K562 (cell line): ENCODE data around the gene SEC22C. TPM values are rescaled to one million over a fixed set of nuclear protein-coding genes. Genes with fewer than 3 reads are reported as not detected.

ENCODE experiments used
- ATAC-seq: fragments of 200-7000 bp; cut with Tn5 transposase; 3 replicates; pipeline ENCODE4 v1.9.1; 2020; ENCODE audit warnings: moderate library complexity
- BruUV-seq: library from RNA; stranded (reverse); fragments of 400-500 nt; replicated peaks from 2 replicates; lab custom pipeline; 2021; lab: Mats Ljungman, UMichigan
- CTCF ChIA-PET: fragments of 300-600 bp; formaldehyde crosslinking; extraction: SDS; loops from one replicate; lab custom pipeline; 2021; ENCODE audit warnings: low intra/inter-chr PET ratio; lab: Yijun Ruan, JAX
- POLR2A ChIA-PET: fragments of 300-600, 350-650 bp; sonication (Branson Sonifier 250); formaldehyde crosslinking; extraction: SDS; loops from one replicate; lab custom pipeline; 2021; ENCODE audit warnings: antibody characterized with exemption, inconsistent platforms; lab: Yijun Ruan, JAX
- DNase-seq, 4 experiments: peaks; one replicate each; pipeline versions ENCODE4 v3.0.0 to v3.0.0-alpha.2; 2011 to 2018; ENCODE audit warnings: low spot score in 3 of 4, mixed read lengths in 3 of 4; ENCODE audit errors: extremely low read depth in 1 of 4
- FAIRE-seq: peaks from 2 replicates; lab custom pipeline; 2011; peaks lifted over from hg19 to GRCh38; lab: Jason Lieb, UNC
- H2AFZ ChIP-seq: 2 replicates; pipeline ENCODE4 v1.6.0; 2011; ENCODE audit warnings: low read depth, low read length, control low read depth, inconsistent platforms
- H3K27ac ChIP-seq: fragments of 200-600 bp; 3 replicates; pipeline ENCODE4 v1.8.0; 2011; ENCODE audit warnings: low read depth, mild to moderate bottlenecking, control low read depth, inconsistent platforms, low read length, moderate library complexity, mixed read lengths; ENCODE audit errors: extremely low read depth
- H3K27me3 ChIP-seq, 2 experiments: fragments of 300-600 bp in 1 of 2; 2 replicates in 1 of 2; 3 replicates in 1 of 2; pipeline versions ENCODE4 v1.6.0 to v1.8.0; 2011; ENCODE audit warnings: inconsistent platforms in 2 of 2, low read length in 2 of 2, mild to moderate bottlenecking in 1 of 2, mixed read lengths in 1 of 2, moderate library complexity in 1 of 2; ENCODE audit not compliant: control insufficient read depth in 2 of 2, insufficient read depth in 2 of 2
- H3K36me3 ChIP-seq: fragments of 300-600 bp; 3 replicates; pipeline ENCODE4 v1.8.0; 2011; ENCODE audit warnings: mild to moderate bottlenecking, low read length, inconsistent platforms; ENCODE audit not compliant: control insufficient read depth, insufficient read depth
- H3K4me1 ChIP-seq, 2 experiments: fragments of 200-600 bp in 1 of 2; replicated peaks in 1 of 2; 2 replicates in 1 of 2; 3 replicates in 1 of 2; pipeline versions ENCODE4 v1.5.1 to v1.8.0; 2011; ENCODE audit warnings: inconsistent platforms in 2 of 2, low read length in 2 of 2, mild to moderate bottlenecking in 1 of 2, mixed read lengths in 1 of 2, moderate library complexity in 1 of 2; ENCODE audit not compliant: control insufficient read depth in 2 of 2, insufficient read depth in 2 of 2
- H3K4me2 ChIP-seq: 2 replicates; pipeline ENCODE4 v1.6.1; 2011; ENCODE audit warnings: low read length, control low read depth, inconsistent platforms, mixed read lengths; ENCODE audit not compliant: insufficient read depth
- H3K4me3 ChIP-seq: fragments of 200-600 bp; sonication (generic), shearing (Covaris generic); 2 replicates; pipeline ENCODE4 v1.5.1; 2016; ENCODE audit warnings: control low read depth, inconsistent platforms
- H3K79me2 ChIP-seq: fragments of 200-600 bp; 3 replicates; pipeline ENCODE4 v1.8.0; 2011; ENCODE audit warnings: low read length, inconsistent platforms; ENCODE audit not compliant: control insufficient read depth, insufficient read depth
- H3K9ac ChIP-seq, 2 experiments: 2 replicates each; pipeline versions ENCODE4 v1.6.0 to v1.6.1; 2011; ENCODE audit warnings: low read depth in 2 of 2, low read length in 2 of 2, control low read depth in 1 of 2, inconsistent platforms in 1 of 2, mild to moderate bottlenecking in 1 of 2, mixed read lengths in 1 of 2; ENCODE audit not compliant: insufficient read depth in 1 of 2
- H3K9me1 ChIP-seq: one replicate; pipeline ENCODE4 v1.6.0; 2011; ENCODE audit warnings: inconsistent platforms, mild to moderate bottlenecking, low read length, moderate library complexity; ENCODE audit not compliant: control insufficient read depth, insufficient read depth
- H3K9me3 ChIP-seq: replicated peaks from 2 replicates; pipeline ENCODE4 v1.5.1; 2011; ENCODE audit warnings: low read depth, low read length, inconsistent platforms; ENCODE audit not compliant: control insufficient read depth, insufficient read depth
- H4K20me1 ChIP-seq: replicated peaks from 2 replicates; pipeline ENCODE4 v1.6.1; 2011; ENCODE audit warnings: low read length, inconsistent platforms, mixed read lengths; ENCODE audit not compliant: control insufficient read depth, insufficient read depth
- C11orf30 ChIP-seq: fragments of 450-650 bp; IDR thresholded peaks from 2 replicates; pipeline ENCODE4 v1.6.1; 2016; ENCODE audit warnings: low read depth, mild to moderate bottlenecking
- CCAR2 ChIP-seq: fragments of 200-400 bp; formaldehyde crosslinking; IDR thresholded peaks from 2 replicates; pipeline ENCODE4 v1.6.1; 2017; ENCODE audit warnings: mild to moderate bottlenecking, low read depth, low read length
- CEBPG ChIP-seq, 3 experiments: fragments of 200-800 bp in 1 of 3; sonication (Bioruptor generic) in 1 of 3; sonication (generic) in 1 of 3; formaldehyde crosslinking in 1 of 3; IDR thresholded peaks in 2 of 3; conservative IDR thresholded peaks in 1 of 3; 2 replicates each; pipeline versions ENCODE4 v1.6.1 to v1.8.0; 2016 to 2022; ENCODE audit warnings: missing compliant biosample characterization in 2 of 3, missing genetic modification characterization in 2 of 3, mild to moderate bottlenecking in 1 of 3, missing genetic modification reagents in 1 of 3
- CTCF ChIP-seq, 3 experiments: IDR thresholded peaks in 2 of 3; conservative IDR thresholded peaks in 1 of 3; 2 replicates each; pipeline ENCODE4 v1.5.1; 2011 to 2012; ENCODE audit warnings: low read length in 3 of 3, mild to moderate bottlenecking in 3 of 3, control low read depth in 2 of 3, improper control_type of control experiment in 1 of 3, inconsistent platforms in 1 of 3, low read depth in 1 of 3, mixed read lengths in 1 of 3, moderate library complexity in 1 of 3; ENCODE audit not compliant: insufficient read depth in 2 of 3
- DNMT1 ChIP-seq: fragments of 450-650 bp; IDR thresholded peaks from 2 replicates; pipeline ENCODE4 v1.6.1; 2016; ENCODE audit warnings: antibody characterized with exemption, mild to moderate bottlenecking
- ESRRB ChIP-seq: fragments of 250-450 bp; sonication (Bioruptor Pico); IDR thresholded peaks from 2 replicates; pipeline ENCODE4 v1.5.0; 2020; ENCODE audit warnings: mild to moderate bottlenecking, moderate library complexity, borderline replicate concordance
- HOMEZ ChIP-seq: fragments of 250-450 bp; sonication (Bioruptor Pico); IDR thresholded peaks from 2 replicates; pipeline ENCODE4 v1.4.0; 2020; ENCODE audit warnings: mild to moderate bottlenecking, moderate library complexity
- MLLT1 ChIP-seq, 2 experiments: fragments of 450-650 bp; IDR thresholded peaks; 2 replicates each; pipeline ENCODE4 v1.6.1; 2016
- RCOR1 ChIP-seq, 2 experiments: IDR thresholded peaks; 2 replicates each; pipeline ENCODE4 v1.6.1; 2012; ENCODE audit warnings: low read depth in 2 of 2, low read length in 2 of 2, borderline replicate concordance in 1 of 2, improper control_type of control experiment in 1 of 2
- SIRT6 ChIP-seq: IDR thresholded peaks from one replicate; pipeline ENCODE4 v1.6.1; 2012; ENCODE audit warnings: low read depth, mild to moderate bottlenecking, control low read depth, inconsistent platforms, low read length, moderate library complexity
- TEAD4 ChIP-seq, 2 experiments: sonication (generic) in 1 of 2; formaldehyde crosslinking in 1 of 2; IDR thresholded peaks; 2 replicates each; pipeline versions ENCODE4 v1.6.1 to v1.8.0; 2012 to 2022; ENCODE audit warnings: borderline replicate concordance in 1 of 2, inconsistent platforms in 1 of 2, low read length in 1 of 2, mild to moderate bottlenecking in 1 of 2, missing genetic modification reagents in 1 of 2
- U2AF1 ChIP-seq: fragments of 200-400 bp; formaldehyde crosslinking; optimal IDR thresholded peaks from 2 replicates; pipeline ENCODE3; 2017; ENCODE audit warnings: mild to moderate bottlenecking, low read depth, low read length, moderate library complexity
- ZFP30 ChIP-seq: fragments of 250-450 bp; sonication (Bioruptor Pico); IDR thresholded peaks from 2 replicates; pipeline ENCODE4 v1.8.0; 2022; ENCODE audit warnings: moderate library complexity, mild to moderate bottlenecking, inconsistent platforms, borderline replicate concordance
- ZNF282 ChIP-seq: sonication (generic); formaldehyde crosslinking; IDR thresholded peaks from 2 replicates; pipeline ENCODE4 v1.8.1; 2023; ENCODE audit warnings: missing genetic modification reagents
- ZNF311 ChIP-seq: fragments of 250-450 bp; sonication (Bioruptor Pico); IDR thresholded peaks from 2 replicates; pipeline ENCODE4 v1.4.0; 2020; ENCODE audit warnings: mild to moderate bottlenecking, moderate library complexity
- WGBS: fragments of 100-300 bp; shearing (Covaris generic); methylation state at CpG from one replicate; pipeline ENCODE4 v1.1.6; 2016; ENCODE audit warnings: low coverage, mixed read lengths; ENCODE audit not compliant: insufficient coverage; ENCODE audit errors: missing lambda C conversion rate; 5-methylcytosine and 5-hydroxymethylcytosine counted together
- in situ Hi-C: fragments of 300-500 bp; cut with MboI; formaldehyde crosslinking; loops from 4 replicates; pipeline ENCODE4 v1.15.0; 2018; ENCODE audit warnings: inconsistent platforms, mixed read lengths
- intact Hi-C: fragments of 100-400 bp; cut with micrococcal nuclease; formaldehyde crosslinking; loops from 2 replicates; pipeline ENCODE4 v1.14.2; 2022
- polyA plus RNA-seq, 8 experiments: library from polyadenylated mRNA; depleted of rRNA in 4 of 8; stranded (reverse) in 5 of 8; unstranded in 3 of 8; fragments of >200 nt; fragmentation: Nextera tagmentation in 2 of 8; fragmentation: Illumina TruSeq in 1 of 8; extraction: Ambion mirVana in 2 of 8; extraction: Trizol in 1 of 8; gene quantifications; 2 replicates each; pipeline versions ENCODE4 v1.2.1 to v1.2.3, GENCODE V29; 2011 to 2014; ENCODE audit warnings: inconsistent platforms in 1 of 8, missing spikeins in 1 of 8
- total RNA-seq, 7 experiments: library from RNA; depleted of rRNA in 6 of 7; stranded (reverse); fragments of >200 nt in 6 of 7; fragmentation: Illumina TruSeq in 2 of 7; extraction: Trizol in 2 of 7; gene quantifications; 2 replicates each; pipeline versions ENCODE4 v1.2.1 to v1.2.3, GENCODE V29; 2011 to 2021; ENCODE audit warnings: low replicate concordance in 1 of 7

The SEC22C gene
- total and polyA plus RNA-seq, 9 of the 15 experiments (the other 6 are each of a cell fraction or from before 2014, with no cell fraction given): 35.6 to 68.4 (median 50.7) TPM

- H3K27me3 ChIP-seq: no peaks in the 10 kb centered on the region
- peaks cover 27% of the 10 kb centered on the region for H3K36me3 ChIP-seq
- ATAC-seq (peak; percentile 57), DNase-seq (peak in 1 of 4 experiments; percentile 62), FAIRE-seq (no peak)
- in situ Hi-C loops: no loop called here
- intact Hi-C loops: no loop called here
- peaks cover 2% of the 10 kb centered on the region; the same call in 1 of the 2 replicates for H3K9me3 ChIP-seq
- ChIA-PET CTCF (interaction anchor here (1.0 kb wide), 1 partner anchor 20 kb away, joined by 4 read pairs; the partner anchor contains the start of gene SEC22C), POLR2A (interaction anchor here (0.6 to 1.7 kb wide), 6 partner anchors 8 to 51 kb away, joined by 3 to 7 read pairs (median 3); no protein-coding TSS in a partner anchor)
- no TSS peak for BruUV-seq
- 2% methylated on average over 9 of the region's 9 CpGs for WGBS
- H3K9me1 ChIP-seq: no peaks in the 10 kb centered on the region
- peak overlapping the region; percentile 64 for H3K27ac ChIP-seq
- peaks cover 6% of the 10 kb centered on the region; the same call in 1 of the 2 replicates for H4K20me1 ChIP-seq
- H3K4me3 ChIP-seq: peak overlapping the region; percentile 85
- peaks cover 66% of the 10 kb centered on the region for H3K79me2 ChIP-seq
- peak overlapping the region; percentile 99 for H3K4me2 ChIP-seq
- H2AFZ ChIP-seq: no peak overlapping the region
- peaks cover 13 to 21% of the 10 kb centered on the region in 2 experiments for H3K4me1 ChIP-seq
- peak overlapping the region in 1 of 2 experiments; percentile 93; a peak in 3 of 4 replicates for H3K9ac ChIP-seq
- TF ChIP-seq ESRRB (CRISPR knock-in tag) (no peak), RCOR1 (IDR thresholded peaks at IDR 0.05; ENCODE audit: borderline replicate concordance in 1 of 2, low read depth in 2 of 2, low read length in 2 of 2) (0 out of 4 replicates have a peak, but pooled peaks of 1 of the 2 experiments have one; percentile 13), ZFP30 (no peak), TEAD4 (IDR thresholded peaks at IDR 0.05; ENCODE audit: low read length) (0 out of 2 replicates have a peak, but pooled peaks have one; percentile 13), TEAD4 (CRISPR knock-in tag; IDR thresholded peaks at IDR 0.05; ENCODE audit: borderline replicate concordance) (no peak), MLLT1 (IDR thresholded peaks at IDR 0.05) (peak in 1 of 2 experiments; percentile 22; a peak in 1 of 4 replicates), U2AF1 (no peak), CTCF (IDR thresholded peaks at IDR 0.05 in 2 of 3, conservative IDR thresholded peaks at IDR 0.05 in 1 of 3; ENCODE audit: insufficient read depth in 2 of 3, low read depth in 1 of 3, low read length in 3 of 3) (peak; percentile 44 to 54 (median 45); a peak in 5 of 6 replicates), ZNF282 (CRISPR knock-in tag) (no peak), SIRT6 (no peak), CCAR2 (no peak), CEBPG (CRISPR knock-in tag; IDR thresholded peaks at IDR 0.05) (no peak), CEBPG (tag; conservative IDR thresholded peaks at IDR 0.05 in 1 of 2, IDR thresholded peaks at IDR 0.05 in 1 of 2) (no peak), DNMT1 (0 out of 2 replicates have a peak, but pooled peaks have one; percentile 30), HOMEZ (CRISPR knock-in tag) (no peak), C11orf30 (no peak), ZNF311 (CRISPR knock-in tag) (no peak)
Measured at GRCh38 chr3:42601896-42602581, 20.3 kb upstream of the SEC22C start.
